ENCODE results near the gene WSCD2.

The WSCD2 gene

GRCh38 chr12:108123402-108123801, 5.7 kb upstream of the WSCD2 start:
- Histone ChIP-seq H3K36me3 (ENCODE audit: control insufficient read depth, insufficient read depth, low read length) (no peaks in the 10 kb centered on the region), H3K27me3 (replicated peaks; ENCODE audit: control insufficient read depth, insufficient read depth, low read length) (peaks cover 4% of the 10 kb centered on the region), H3K4me3 (replicated peaks; ENCODE audit: low read depth, low read length) (no peak overlapping the region)
- DNase-seq (ENCODE audit: extremely low read depth, insufficient read length): no peak
- TF ChIP-seq CTCF (IDR thresholded peaks at IDR 0.05; ENCODE audit: insufficient read depth, low read length, poor library complexity, severe bottlenecking): no peak

GRCh38 chr12:108125073-108125472, 4.0 kb upstream of the WSCD2 start:
- Histone ChIP-seq H3K27me3 (replicated peaks; ENCODE audit: control insufficient read depth, insufficient read depth, low read length) (peaks cover 4% of the 10 kb centered on the region), H3K4me3 (replicated peaks; ENCODE audit: low read depth, low read length) (no peak overlapping the region), H3K36me3 (ENCODE audit: control insufficient read depth, insufficient read depth, low read length) (no peaks in the 10 kb centered on the region)
- DNase-seq (ENCODE audit: extremely low read depth, insufficient read length): no peak
- no peak for TF ChIP-seq CTCF (IDR thresholded peaks at IDR 0.05; ENCODE audit: insufficient read depth, low read length, poor library complexity, severe bottlenecking)

GRCh38 chr12:108126212-108126611, 2.9 kb upstream of the WSCD2 start:
- no peaks in the 10 kb centered on the region for H3K36me3 ChIP-seq (ENCODE audit: control insufficient read depth, insufficient read depth, low read length)
- DNase-seq (ENCODE audit: extremely low read depth, insufficient read length): no peak
- no peak overlapping the region for H3K4me3 ChIP-seq (replicated peaks; ENCODE audit: low read depth, low read length)
- TF ChIP-seq CTCF (IDR thresholded peaks at IDR 0.05; ENCODE audit: insufficient read depth, low read length, poor library complexity, severe bottlenecking): no peak
- peaks cover 4% of the 10 kb centered on the region for H3K27me3 ChIP-seq (replicated peaks; ENCODE audit: control insufficient read depth, insufficient read depth, low read length)

- no peak overlapping the region for H3K4me3 ChIP-seq (replicated peaks; ENCODE audit: low read depth, low read length)
- no peak for DNase-seq (ENCODE audit: extremely low read depth, insufficient read length)
- TF ChIP-seq CTCF (IDR thresholded peaks at IDR 0.05; ENCODE audit: insufficient read depth, low read length, poor library complexity, severe bottlenecking): no peak
- peaks cover 4% of the 10 kb centered on the region for H3K27me3 ChIP-seq (replicated peaks; ENCODE audit: control insufficient read depth, insufficient read depth, low read length)
- H3K36me3 ChIP-seq (ENCODE audit: control insufficient read depth, insufficient read depth, low read length): no peaks in the 10 kb centered on the region
Measured at GRCh38 chr12:108126990-108127501, 2.0 kb upstream of the WSCD2 start.

- no peak overlapping the region for H3K4me3 ChIP-seq (replicated peaks; ENCODE audit: low read depth, low read length)
- no peak for DNase-seq (ENCODE audit: extremely low read depth, insufficient read length)
- TF ChIP-seq CTCF (IDR thresholded peaks at IDR 0.05; ENCODE audit: insufficient read depth, low read length, poor library complexity, severe bottlenecking): no peak
- H3K36me3 ChIP-seq (ENCODE audit: control insufficient read depth, insufficient read depth, low read length): no peaks in the 10 kb centered on the region
- peaks cover 4% of the 10 kb centered on the region for H3K27me3 ChIP-seq (replicated peaks; ENCODE audit: control insufficient read depth, insufficient read depth, low read length)
Measured at GRCh38 chr12:108127654-108128053, 1.4 kb upstream of the WSCD2 start.
